ENCODE measurements around the gene SH2D2A. TPM values are rescaled to one million over a fixed set of nuclear protein-coding genes. Genes with fewer than 3 reads are reported as not detected.

Gene SH2D2A
- total RNA-seq = 1 to 10 TPM in 2 of 4 donors, under 1 TPM in 1, not detected in 1; 0.78 to 7.2 (median 2.9) TPM

GRCh38 chr1:156816561-156817328 lies at the start of gene SH2D2A:
Gene SH2D2A, minus strand, starts transcription at chr1:156816848. Its CDS starts 140 bp downstream, at chr1:156816708.
- no peaks in the 10 kb centered on the region for H3K9me3 ChIP-seq
- H3K4me3 ChIP-seq = peak within 1 kb of the TSS in 1 of 4 donors; percentile 22
- peak in 1 of 2 donors; percentile 8 for TF ChIP-seq EP300 (IDR thresholded peaks at IDR 0.05)
- no peak for TF ChIP-seq POLR2A (IDR thresholded peaks at IDR 0.05)
- TF ChIP-seq CTCF (IDR thresholded peaks at IDR 0.05) = no peak
- H3K27ac ChIP-seq = peak within 1 kb of the TSS in 2 of 4 donors; percentile 58 to 61
- H3K36me3 ChIP-seq = no peaks in the 10 kb centered on the region
- H3K27me3 ChIP-seq = no peaks in the 10 kb centered on the region
- WGBS, 2 donors = 51 to 53% methylated on average over 10 of the region's 10 CpGs
- H3K4me1 ChIP-seq = peaks cover 0 to 22% (median 15%) of the 10 kb centered on the region in 4 donors
- DNase-seq (ENCODE audit: low spot score in 2 of 2) = no peak

- Histone ChIP-seq H3K36me3 (no peaks in the 10 kb centered on the region), H3K27ac (no peak overlapping the region), H3K4me3 (no peak overlapping the region), H3K9me3 (no peaks in the 10 kb centered on the region), H3K4me1 (peaks cover 0 to 3% (median 1%) of the 10 kb centered on the region in 4 donors), H3K27me3 (peaks cover 0 to 61% of the 10 kb centered on the region in 2 donors)
- 70 to 78% methylated on average over 4 of the region's 4 CpGs for WGBS, 2 donors
- TF ChIP-seq POLR2A (IDR thresholded peaks at IDR 0.05) (no peak), CTCF (IDR thresholded peaks at IDR 0.05) (no peak), EP300 (IDR thresholded peaks at IDR 0.05) (no peak)
- DNase-seq (ENCODE audit: low spot score in 2 of 2) = no peak
Observed at GRCh38 chr1:156865865-156866248, 49.2 kb upstream of the SH2D2A start.

- TF ChIP-seq POLR2A (IDR thresholded peaks at IDR 0.05) = no peak
- no peak for TF ChIP-seq EP300 (IDR thresholded peaks at IDR 0.05)
- no peak for TF ChIP-seq CTCF (IDR thresholded peaks at IDR 0.05)
- H3K4me3 ChIP-seq = no peak overlapping the region
- H3K4me1 ChIP-seq = peaks cover 0 to 9% (median 4%) of the 10 kb centered on the region in 4 donors
- no peak overlapping the region for H3K27ac ChIP-seq
- H3K36me3 ChIP-seq = no peaks in the 10 kb centered on the region
- no peak for DNase-seq (ENCODE audit: low spot score in 2 of 2)
- H3K9me3 ChIP-seq = no peaks in the 10 kb centered on the region
- WGBS, 2 donors = 82 to 83% methylated on average over 9 of the region's 9 CpGs
- H3K27me3 ChIP-seq = peaks cover 0 to 67% of the 10 kb centered on the region in 2 donors
Observed at GRCh38 chr1:156865258-156865657, 48.6 kb upstream of the SH2D2A start.

- no peaks in the 10 kb centered on the region for H3K36me3 ChIP-seq
- H3K9me3 ChIP-seq = no peaks in the 10 kb centered on the region
- no peak overlapping the region for H3K27ac ChIP-seq
- no peak for TF ChIP-seq POLR2A (IDR thresholded peaks at IDR 0.05)
- no peak for TF ChIP-seq CTCF (IDR thresholded peaks at IDR 0.05)
- TF ChIP-seq EP300 (IDR thresholded peaks at IDR 0.05) = no peak
- peaks cover 0 to 71% of the 10 kb centered on the region in 2 donors for H3K27me3 ChIP-seq
- WGBS, 2 donors = 71 to 84% methylated on average over 4 of the region's 4 CpGs
- DNase-seq (ENCODE audit: low spot score in 2 of 2) = no peak
- H3K4me1 ChIP-seq = peaks cover 0 to 14% (median 7%) of the 10 kb centered on the region in 4 donors
- H3K4me3 ChIP-seq = no peak overlapping the region
Observed at GRCh38 chr1:156864796-156865195, 48.1 kb upstream of the SH2D2A start.

GRCh38 chr1:156863631-156864030 lies 47.0 kb upstream of the SH2D2A start:
- peaks cover 0 to 83% of the 10 kb centered on the region in 2 donors for H3K27me3 ChIP-seq
- DNase-seq (ENCODE audit: low spot score in 2 of 2) = no peak
- no peaks in the 10 kb centered on the region for H3K36me3 ChIP-seq
- peaks cover 0 to 25% (median 16%) of the 10 kb centered on the region in 4 donors for H3K4me1 ChIP-seq
- no peaks in the 10 kb centered on the region for H3K9me3 ChIP-seq
- H3K27ac ChIP-seq = no peak overlapping the region
- WGBS, 2 donors = 82 to 88% methylated on average over 7 of the region's 7 CpGs
- no peak overlapping the region for H3K4me3 ChIP-seq
- no peak for TF ChIP-seq CTCF (IDR thresholded peaks at IDR 0.05)
- no peak for TF ChIP-seq POLR2A (IDR thresholded peaks at IDR 0.05)
- no peak for TF ChIP-seq EP300 (IDR thresholded peaks at IDR 0.05)

Measured in tibial nerve (tissue), 4 donors.